HG03196 (cell line): ENCODE measurements around the gene PCDHGA12.
A peak's percentile ranks its signal among the peaks of the same experiment; 100 is the strongest.
"Not testable (repeated sequence)": the region's sequence is repeated elsewhere in the genome, so short reads cannot be mapped to it uniquely, and the experiment has no call there.

Source experiments
- ATAC-seq: cut with Tn5 transposase; IDR thresholded peaks from one replicate; pipeline ENCODE4 v1.9.1; 2021; ENCODE audit not compliant: unreplicated experiment

The PCDHGA12 gene

DNA sequence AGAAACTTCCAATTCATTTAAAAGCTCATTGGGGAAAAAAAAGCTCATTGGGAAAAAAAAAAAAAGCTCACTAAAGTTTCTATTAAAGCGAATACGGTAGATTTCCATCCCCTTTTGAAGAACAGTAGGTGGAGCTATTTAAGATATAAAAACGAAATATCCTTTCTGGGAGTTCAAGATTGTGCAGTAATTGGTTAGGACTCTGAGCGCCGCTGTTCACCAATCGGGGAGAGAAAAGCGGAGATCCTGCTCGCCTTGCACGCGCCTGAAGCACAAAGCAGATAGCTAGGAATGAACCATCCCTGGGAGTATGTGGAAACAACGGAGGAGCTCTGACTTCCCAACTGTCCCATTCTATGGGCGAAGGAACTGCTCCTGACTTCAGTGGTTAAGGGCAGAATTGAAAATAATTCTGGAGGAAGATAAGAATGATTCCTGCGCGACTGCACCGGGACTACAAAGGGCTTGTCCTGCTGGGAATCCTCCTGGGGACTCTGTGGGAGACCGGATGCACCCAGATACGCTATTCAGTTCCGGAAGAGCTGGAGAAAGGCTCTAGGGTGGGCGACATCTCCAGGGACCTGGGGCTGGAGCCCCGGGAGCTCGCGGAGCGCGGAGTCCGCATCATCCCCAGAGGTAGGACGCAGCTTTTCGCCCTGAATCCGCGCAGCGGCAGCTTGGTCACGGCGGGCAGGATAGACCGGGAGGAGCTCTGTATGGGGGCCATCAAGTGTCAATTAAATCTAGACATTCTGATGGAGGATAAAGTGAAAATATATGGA lies at the start of gene PCDHGA12:
PCDHGA12 (plus strand) TSS at position 176 of the 782 bp plus-strand sequence; CDS start at position 429, 253 bp downstream.
- ATAC-seq: no peak

DNA sequence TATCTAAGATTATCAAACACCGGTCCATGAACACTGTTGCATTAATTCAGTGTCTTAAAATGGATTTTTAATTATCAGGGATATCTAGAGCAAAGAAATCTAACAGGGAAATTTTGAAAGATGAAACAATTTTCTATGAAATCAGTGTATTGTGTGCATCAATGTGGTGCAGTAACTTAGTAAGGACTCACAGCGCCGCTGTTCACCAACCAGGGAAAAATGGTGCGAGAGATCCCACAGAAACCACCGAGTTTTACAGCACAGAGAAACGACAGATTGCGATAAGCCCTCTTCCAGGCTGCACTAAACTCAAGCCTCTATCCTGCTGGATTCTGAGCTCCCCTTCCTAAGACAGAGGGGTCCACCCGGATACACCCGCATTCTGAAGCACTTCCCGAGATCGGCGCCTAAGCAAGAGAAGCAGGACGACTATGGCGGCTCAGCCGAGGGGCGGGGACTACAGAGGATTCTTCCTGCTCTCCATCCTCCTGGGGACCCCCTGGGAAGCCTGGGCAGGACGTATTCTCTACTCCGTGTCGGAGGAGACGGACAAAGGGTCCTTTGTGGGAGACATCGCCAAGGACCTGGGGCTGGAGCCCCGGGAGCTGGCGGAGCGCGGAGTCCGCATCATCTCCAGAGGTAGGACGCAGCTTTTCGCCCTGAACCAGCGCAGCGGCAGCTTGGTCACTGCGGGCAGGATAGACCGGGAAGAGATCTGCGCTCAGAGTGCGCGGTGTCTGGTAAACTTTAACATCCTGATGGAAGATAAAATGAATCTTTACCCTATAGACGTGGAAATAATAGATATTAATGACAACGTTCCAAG lies 47.6 kb upstream of the PCDHGA12 start, which contains the start of gene PCDHGA7:
PCDHGA7 (plus strand) TSS at position 274 of the 826 bp plus-strand sequence; CDS start at position 432, 158 bp downstream.
- no peak for ATAC-seq

DNA sequence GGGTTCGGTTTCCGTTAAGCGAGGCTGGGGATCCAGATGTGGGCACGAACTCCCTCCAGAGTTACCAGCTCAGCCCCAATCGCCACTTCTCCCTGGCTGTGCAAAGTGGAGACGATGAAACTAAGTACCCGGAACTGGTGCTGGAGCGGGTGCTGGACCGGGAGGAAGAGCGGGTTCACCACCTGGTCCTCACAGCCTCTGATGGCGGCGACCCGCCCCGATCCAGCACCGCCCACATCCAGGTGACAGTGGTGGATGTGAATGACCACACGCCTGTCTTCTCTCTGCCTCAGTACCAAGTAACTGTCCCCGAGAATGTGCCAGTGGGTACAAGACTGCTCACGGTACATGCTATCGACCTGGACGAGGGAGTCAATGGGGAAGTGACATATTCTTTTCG lies 47.0 kb upstream of the PCDHGA12 start:
- no peak for ATAC-seq

DNA sequence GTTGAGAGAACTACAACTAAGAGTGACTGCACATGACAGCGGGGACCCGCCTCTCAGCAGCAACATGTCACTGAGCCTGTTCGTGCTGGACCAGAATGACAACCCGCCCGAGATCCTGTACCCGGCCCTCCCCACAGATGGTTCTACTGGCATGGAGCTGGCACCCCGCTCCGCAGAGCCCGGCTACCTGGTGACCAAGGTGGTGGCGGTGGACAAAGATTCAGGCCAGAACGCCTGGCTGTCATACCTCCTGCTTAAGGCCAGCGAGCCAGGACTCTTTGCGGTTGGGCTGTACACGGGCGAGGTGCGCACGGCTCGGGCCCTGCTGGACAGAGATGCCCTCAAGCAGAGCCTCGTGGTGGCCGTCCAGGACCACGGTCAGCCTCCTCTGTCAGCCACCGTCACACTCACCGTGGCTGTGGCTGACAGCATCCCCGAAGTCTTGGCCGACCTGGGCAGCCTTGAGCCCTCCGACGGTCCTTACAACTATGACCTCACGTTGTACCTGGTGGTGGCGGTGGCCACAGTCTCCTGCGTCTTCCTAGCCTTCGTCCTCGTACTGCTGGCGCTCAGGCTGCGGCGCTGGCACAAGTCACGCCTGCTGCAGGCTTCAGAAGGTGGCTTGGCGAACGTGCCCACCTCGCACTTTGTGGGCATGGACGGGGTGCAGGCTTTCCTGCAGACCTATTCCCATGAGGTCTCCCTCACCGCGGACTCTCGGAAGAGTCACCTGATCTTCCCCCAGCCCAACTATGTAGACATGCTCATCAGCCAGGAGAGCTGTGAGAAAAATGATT lies 45.6 kb upstream of the PCDHGA12 start:
- ATAC-seq: no peak

DNA sequence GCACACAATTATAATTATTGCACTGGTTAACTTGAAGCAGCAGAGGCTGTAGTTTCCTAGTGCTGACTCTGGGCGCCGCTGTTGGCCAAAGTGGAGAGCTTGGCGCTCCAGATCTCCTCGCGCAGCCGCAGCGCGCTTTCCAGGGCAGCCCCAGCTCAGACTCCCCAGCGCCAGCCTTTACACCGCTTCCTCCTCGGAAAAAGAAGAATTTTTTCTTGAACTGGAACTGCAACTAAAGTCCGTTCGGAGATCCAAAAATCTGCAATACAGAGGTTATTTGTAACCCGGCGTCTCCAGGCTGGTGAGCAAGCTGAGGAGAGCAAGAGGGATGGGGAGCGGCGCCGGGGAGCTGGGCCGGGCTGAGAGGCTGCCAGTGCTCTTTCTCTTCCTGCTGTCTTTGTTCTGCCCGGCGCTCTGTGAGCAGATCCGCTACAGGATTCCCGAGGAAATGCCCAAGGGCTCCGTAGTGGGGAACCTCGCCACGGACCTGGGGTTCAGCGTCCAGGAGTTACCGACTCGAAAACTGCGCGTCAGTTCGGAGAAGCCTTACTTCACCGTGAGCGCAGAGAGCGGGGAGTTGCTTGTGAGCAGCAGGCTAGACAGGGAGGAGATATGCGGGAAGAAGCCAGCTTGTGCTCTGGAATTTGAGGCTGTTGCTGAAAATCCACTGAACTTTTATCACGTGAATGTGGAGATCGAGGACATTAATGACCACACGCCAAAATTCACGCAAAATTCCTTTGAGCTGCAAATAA lies 42.6 kb upstream of the PCDHGA12 start, which contains the start of gene PCDHGB4:
PCDHGB4 (plus strand) TSS at position 142 of the 755 bp plus-strand sequence; CDS start at position 329, 187 bp downstream.
- ATAC-seq: not testable (repeated sequence)

DNA sequence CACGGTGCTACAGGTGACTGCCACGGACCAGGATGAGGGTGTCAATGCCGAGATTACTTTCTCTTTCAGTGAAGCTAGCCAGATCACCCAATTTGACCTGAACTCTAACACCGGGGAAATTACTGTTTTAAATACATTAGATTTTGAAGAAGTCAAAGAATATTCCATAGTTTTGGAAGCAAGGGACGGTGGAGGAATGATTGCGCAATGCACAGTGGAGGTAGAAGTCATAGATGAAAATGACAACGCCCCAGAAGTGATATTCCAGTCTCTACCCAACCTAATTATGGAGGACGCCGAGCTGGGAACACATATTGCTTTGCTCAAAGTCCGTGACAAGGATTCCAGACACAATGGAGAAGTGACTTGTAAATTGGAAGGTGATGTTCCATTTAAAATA lies 41.6 kb upstream of the PCDHGA12 start:
- ATAC-seq: no peak

DNA sequence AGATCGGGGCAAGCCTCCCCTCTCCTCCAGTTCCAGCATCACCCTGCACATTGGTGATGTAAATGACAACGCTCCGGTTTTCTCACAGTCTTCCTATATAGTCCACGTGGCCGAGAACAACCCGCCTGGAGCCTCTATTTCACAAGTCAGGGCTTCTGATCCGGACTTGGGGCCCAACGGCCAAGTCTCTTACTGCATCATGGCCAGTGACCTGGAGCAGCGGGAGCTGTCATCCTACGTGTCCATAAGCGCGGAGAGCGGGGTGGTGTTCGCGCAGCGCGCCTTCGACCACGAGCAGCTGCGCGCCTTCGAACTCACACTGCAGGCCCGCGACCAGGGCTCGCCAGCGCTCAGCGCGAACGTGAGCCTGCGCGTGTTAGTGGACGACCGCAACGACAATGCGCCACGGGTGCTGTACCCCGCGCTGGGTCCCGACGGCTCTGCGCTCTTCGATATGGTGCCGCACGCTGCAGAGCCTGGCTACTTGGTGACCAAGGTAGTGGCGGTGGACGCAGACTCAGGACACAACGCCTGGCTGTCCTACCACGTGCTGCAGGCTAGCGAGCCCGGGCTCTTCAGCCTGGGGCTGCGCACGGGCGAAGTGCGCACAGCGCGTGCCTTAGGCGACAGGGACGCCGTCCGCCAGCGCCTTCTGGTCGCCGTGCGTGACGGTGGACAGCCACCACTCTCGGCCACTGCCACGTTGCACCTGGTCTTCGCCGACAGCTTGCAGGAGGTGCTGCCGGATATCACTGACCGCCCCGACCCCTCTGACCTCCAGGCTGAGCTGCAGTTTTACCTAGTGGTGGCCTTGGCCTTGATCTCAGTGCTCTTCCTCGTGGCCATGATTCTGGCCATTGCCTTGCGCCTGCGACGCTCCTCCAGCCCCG lies 40.9 kb upstream of the PCDHGA12 start:
- no peak for ATAC-seq

DNA sequence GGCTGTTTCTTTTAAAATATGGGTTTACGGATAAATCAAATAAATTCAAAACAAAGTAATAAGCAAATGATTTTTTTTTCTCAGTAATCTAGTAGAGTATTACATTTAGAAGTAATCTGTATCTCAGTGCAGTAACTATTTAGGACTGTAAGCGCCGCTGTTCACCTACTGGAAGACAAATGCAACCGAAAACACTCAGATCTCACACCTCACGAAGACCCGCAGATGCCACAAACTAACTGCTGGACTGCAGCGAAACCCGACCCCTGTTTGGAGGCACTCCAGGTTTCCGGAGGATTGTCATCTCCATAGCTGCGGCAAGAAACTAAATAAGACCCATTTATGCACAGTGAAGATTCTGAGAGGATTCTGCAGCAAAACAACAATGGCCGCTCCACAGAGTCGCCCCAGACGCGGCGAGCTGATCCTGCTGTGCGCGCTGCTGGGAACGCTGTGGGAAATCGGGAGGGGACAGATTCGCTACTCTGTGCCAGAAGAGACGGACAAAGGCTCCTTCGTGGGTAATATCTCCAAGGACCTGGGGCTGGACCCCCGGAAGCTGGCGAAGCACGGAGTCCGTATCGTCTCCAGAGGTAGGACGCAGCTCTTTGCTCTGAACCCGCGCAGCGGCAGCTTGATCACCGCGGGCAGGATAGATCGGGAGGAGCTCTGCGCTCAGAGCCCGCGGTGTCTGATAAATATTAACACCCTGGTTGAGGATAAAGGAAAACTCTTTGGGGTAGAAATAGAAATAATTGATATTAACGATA lies 37.7 kb upstream of the PCDHGA12 start, which contains the start of gene PCDHGA8:
PCDHGA8 (plus strand) TSS at position 205 of the 770 bp plus-strand sequence; CDS start at position 386, 181 bp downstream.
- no peak for ATAC-seq

DNA sequence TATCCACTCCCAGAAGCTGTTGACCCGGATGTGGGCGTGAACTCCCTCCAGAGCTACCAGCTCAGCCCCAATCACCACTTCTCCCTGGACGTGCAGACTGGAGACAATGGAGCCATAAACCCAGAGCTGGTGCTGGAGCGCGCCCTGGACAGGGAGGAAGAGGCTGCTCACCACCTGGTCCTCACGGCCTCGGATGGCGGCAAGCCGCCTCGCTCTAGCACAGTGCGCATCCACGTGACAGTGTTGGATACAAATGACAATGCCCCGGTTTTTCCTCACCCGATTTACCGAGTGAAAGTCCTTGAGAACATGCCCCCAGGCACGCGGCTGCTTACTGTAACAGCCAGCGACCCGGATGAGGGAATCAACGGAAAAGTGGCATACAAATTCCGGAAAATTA lies 37.0 kb upstream of the PCDHGA12 start:
- no peak for ATAC-seq

DNA sequence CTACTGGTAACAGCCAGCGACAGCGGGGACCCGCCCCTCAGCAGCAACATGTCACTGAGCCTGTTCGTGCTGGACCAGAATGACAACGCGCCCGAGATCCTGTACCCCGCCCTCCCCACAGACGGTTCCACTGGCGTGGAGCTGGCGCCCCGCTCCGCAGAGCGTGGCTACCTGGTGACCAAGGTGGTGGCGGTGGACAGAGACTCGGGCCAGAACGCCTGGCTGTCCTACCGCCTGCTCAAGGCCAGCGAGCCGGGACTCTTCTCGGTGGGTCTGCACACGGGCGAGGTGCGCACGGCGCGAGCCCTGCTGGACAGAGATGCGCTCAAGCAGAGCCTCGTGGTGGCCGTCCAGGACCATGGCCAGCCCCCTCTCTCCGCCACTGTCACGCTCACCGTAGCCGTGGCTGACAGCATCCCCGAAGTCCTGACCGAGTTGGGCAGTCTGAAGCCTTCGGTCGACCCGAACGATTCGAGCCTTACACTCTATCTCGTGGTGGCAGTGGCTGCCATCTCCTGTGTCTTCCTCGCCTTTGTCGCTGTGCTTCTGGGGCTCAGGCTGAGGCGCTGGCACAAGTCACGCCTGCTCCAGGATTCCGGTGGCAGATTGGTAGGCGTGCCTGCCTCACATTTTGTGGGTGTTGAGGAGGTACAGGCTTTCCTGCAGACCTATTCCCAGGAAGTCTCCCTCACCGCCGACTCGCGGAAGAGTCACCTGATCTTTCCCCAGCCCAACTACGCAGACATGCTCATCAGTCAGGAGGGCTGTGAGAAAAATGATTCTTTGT lies 35.7 kb upstream of the PCDHGA12 start:
- ATAC-seq: not testable (repeated sequence)

DNA sequence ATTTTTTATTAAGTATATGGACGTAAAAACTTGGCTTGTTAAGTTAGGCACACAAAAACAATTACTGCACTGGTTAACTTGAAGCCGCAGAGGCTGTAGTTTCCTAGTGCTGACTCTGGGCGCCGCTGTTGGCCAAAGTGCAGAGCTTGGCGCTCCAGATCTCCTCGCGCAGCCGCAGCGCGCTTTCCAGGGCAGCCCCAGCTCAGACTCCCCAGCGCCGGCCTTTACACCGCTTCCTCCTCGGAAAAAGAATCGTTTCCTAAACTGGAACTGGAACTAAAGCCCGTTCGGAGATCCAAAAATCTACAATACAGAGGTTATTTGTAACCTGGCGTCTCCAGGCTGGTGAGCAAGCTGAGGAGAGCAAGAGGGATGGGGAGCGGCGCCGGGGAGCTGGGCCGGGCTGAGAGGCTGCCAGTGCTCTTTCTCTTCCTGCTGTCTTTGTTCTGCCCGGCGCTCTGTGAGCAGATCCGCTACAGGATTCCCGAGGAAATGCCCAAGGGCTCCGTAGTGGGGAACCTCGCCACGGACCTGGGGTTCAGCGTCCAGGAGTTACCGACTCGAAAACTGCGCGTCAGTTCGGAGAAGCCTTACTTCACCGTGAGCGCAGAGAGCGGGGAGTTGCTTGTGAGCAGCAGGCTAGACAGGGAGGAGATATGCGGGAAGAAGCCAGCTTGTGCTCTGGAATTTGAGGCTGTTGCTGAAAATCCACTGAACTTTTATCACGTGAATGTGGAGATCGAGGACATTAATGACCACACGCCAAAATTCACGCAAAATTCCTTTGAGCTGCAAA lies 32.4 kb upstream of the PCDHGA12 start, which contains the start of gene PCDHGB5:
PCDHGB5 (plus strand) TSS at position 192 of the 796 bp plus-strand sequence; CDS start at position 373, 181 bp downstream.
- ATAC-seq: peak; percentile 96

DNA sequence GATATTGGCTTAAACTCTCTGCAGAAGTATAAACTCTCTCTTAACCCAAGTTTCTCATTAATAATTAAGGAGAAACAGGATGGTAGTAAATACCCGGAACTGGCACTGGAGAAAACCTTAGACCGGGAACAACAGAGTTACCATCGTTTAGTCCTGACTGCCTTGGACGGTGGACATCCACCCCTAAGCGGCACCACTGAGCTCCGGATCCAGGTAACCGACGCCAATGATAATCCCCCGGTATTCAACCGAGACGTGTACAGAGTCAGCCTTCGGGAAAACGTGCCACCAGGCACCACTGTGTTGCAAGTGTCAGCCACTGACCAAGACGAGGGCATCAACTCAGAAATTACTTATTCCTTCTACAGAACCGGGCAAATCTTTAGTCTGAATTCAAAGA lies 31.7 kb upstream of the PCDHGA12 start:
- no peak for ATAC-seq

DNA sequence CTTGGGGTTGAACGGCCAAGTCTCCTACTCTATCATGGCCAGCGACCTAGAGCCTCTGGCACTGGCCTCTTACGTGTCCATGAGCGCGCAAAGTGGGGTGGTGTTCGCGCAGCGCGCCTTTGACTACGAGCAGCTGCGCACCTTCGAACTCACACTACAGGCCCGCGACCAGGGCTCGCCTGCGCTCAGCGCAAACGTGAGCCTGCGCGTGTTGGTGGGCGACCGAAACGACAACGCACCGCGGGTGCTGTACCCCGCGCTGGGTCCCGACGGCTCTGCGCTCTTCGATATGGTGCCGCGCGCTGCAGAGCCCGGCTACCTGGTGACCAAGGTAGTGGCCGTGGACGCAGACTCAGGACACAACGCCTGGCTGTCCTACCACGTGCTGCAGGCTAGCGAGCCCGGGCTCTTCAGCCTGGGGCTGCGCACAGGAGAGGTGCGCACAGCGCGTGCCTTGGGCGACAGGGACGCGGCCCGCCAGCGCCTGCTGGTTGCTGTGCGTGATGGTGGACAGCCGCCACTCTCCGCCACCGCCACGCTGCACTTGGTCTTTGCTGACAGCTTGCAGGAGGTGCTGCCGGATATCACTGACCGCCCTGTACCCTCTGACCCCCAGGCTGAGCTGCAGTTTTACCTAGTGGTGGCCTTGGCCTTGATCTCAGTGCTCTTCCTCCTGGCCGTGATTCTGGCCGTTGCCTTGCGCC lies 30.6 kb upstream of the PCDHGA12 start:
- ATAC-seq: no peak

DNA sequence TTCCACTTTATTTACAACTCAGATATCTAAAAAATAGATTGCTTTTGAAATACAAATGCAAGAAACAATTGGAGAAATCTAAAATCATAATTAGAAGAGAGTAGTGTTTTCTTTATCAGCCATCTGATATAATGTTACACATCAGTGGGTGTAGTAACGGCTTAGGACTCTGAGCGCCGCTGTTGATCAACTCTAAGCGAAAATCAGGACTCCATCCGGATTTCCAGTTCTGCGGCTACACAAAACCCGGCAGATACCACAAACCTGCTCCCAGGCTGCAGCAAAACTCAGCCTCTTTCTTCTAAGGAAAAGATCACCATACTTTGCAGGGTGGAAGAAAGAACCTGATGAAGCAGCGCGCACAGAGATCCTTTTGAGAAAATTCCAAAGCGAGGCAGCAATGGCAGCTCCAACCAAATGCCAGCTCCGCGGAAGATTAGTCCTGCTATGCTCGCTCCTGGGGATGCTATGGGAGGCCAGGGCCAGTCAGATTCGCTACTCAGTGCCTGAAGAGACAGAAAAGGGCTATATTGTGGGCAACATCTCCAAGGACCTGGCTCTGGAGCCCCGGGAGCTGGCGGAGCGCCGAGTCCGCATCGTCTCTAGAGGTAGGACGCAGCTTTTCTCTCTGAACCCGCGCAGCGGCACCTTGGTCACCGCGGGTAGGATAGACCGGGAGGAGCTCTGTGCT lies 27.6 kb upstream of the PCDHGA12 start, which contains the start of gene PCDHGA9:
PCDHGA9 (plus strand) TSS at position 226 of the 691 bp plus-strand sequence; CDS start at position 401, 175 bp downstream.
- ATAC-seq: no peak

DNA sequence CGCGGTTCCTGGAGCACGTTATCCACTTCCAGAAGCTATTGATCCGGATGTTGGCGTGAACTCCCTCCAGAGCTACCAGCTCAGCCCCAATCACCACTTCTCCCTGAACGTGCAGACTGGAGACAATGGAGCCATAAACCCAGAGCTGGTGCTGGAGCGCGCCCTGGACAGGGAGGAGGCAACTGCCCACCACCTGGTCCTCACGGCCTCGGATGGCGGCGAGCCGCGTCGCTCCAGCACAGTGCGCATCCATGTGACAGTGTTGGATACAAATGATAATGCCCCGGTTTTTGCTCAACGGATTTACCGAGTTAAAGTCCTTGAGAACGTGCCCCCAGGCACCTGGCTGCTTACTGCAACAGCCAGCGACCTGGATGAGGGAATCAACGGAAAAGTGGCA lies 26.9 kb upstream of the PCDHGA12 start:
- no peak for ATAC-seq
